Stimulated activated effector memory CD8-positive, alpha-beta T cell treated with anti-CD3 and anti-CD28 coated beads, Interleukin-12 subunit alpha, Interleukin-12 subunit beta, amount 100 ng/mL, for 72 hours (primary cell): ENCODE measurements around the gene ATP5MC3.

Source experiments
- ATAC-seq: fragments of 150-1000 bp; cut with Tn5 transposase; 2 replicates; pipeline ENCODE4 v1.10.0; 2021
- DNase-seq, 2 donors: peaks; one replicate each; pipeline ENCODE4 v3.0.0; 2021 to 2022; ENCODE audit warnings: low spot score in 2 of 2
- H3K27ac Mint-ChIP-seq: one replicate; pipeline ENCODE4 v1.8.0; 2022; ENCODE audit warnings: mild to moderate bottlenecking, mixed read lengths
- H3K36me3 Mint-ChIP-seq: one replicate; pipeline ENCODE4 v1.8.0; 2022; ENCODE audit warnings: mild to moderate bottlenecking, mixed read lengths
- H3K4me1 Mint-ChIP-seq: one replicate; pipeline ENCODE4 v1.8.0; 2022; ENCODE audit warnings: mixed read lengths
- H3K4me3 Mint-ChIP-seq: one replicate; pipeline ENCODE4 v1.8.0; 2022; ENCODE audit warnings: mild to moderate bottlenecking, mixed read lengths
- H3K9me3 Mint-ChIP-seq: one replicate; pipeline ENCODE4 v1.8.0; 2022; ENCODE audit warnings: mixed read lengths

Gene ATP5MC3

DNA sequence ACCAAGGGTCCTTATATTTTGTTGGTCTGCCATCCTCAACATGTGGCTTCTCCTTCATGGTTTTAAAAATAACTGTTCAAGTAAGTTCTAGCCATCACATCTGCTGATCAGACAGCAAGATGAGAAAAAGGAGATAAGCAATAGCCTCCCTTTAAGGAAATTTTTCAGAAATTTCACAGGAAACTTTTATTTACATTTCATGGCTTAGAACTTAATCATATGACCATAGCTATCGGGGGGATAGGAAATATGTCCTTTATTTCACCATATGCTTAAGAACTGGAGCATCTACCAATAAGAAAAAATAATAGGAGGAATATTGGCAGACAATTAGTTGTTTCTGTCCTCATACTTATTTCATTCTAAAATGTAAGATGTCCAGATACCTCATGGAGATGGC, 29.7 kb downstream of the ATP5MC3 start:
- Mint-ChIP-seq H3K27ac (no peak overlapping the region), H3K4me1 (peaks cover 59% of the 10 kb centered on the region), H3K36me3 (peaks cover 46% of the 10 kb centered on the region), H3K4me3 (no peak overlapping the region), H3K9me3 (no peaks in the 10 kb centered on the region)
- no peak for DNase-seq
- ATAC-seq = no peak

DNA sequence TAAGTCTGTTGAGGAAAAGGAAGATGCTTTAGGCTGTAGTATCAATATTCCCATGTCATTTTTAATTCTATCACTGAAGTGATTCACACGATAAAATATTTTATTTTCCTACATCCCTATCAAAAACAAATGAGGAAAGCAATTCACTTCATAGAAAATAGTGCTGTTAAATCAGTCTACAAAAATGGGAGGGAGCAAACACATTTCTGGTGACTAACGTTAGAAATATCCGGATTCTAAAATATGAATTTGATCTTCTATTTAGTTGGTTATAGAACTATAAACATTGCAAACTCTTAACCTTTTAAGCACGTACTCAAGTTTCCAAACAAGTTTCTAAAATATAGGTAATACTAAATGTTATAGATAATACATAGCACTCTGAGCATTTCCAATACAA, 34.3 kb downstream of the ATP5MC3 start:
- H3K9me3 Mint-ChIP-seq = no peaks in the 10 kb centered on the region
- peaks cover 50% of the 10 kb centered on the region for H3K4me1 Mint-ChIP-seq
- H3K27ac Mint-ChIP-seq = no peak overlapping the region
- ATAC-seq (no peak), DNase-seq (no peak)
- no peak overlapping the region for H3K4me3 Mint-ChIP-seq
- peaks cover 61% of the 10 kb centered on the region for H3K36me3 Mint-ChIP-seq

DNA sequence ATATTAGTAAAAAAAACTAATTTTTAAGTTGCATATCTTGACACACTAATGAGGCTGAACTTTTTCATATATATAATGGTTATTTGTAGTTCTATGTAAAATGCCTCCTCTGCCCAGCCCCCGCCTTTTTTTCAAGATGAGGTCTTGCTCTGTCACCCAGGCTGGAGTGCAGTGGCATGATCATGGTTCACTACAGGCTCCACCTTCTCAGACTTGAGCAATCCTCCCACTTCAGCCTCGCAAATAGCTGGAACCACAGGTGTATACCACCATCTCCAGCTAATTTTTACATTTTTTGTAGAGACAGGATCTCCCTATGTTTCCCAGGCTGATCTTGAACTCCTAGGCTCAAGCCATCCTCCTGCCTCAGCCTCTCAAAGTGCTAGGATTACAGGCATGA, 37.8 kb downstream of the ATP5MC3 start:
- DNase-seq (no peak), ATAC-seq (no peak)
- H3K9me3 Mint-ChIP-seq = no peaks in the 10 kb centered on the region
- H3K4me1 Mint-ChIP-seq = peaks cover 29% of the 10 kb centered on the region
- no peak overlapping the region for H3K27ac Mint-ChIP-seq
- H3K4me3 Mint-ChIP-seq = no peak overlapping the region
- H3K36me3 Mint-ChIP-seq = peaks cover 64% of the 10 kb centered on the region

DNA sequence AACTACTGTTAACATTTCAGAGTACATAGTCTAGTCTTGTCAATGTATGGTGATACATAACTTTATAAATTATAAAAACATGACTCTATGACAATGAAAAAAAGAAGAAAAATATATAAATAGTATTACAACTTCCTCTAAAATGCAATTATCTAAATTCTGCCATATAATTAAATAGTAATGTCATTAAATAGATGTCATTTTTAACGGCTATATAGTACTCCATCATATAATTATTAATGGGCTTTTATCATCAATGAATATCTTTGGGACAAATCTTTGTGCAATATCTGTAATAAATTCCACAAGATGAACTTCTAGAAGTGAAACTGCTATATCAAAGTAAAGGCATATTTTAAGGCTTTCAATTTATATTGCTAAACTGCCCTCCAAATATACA, 38.3 kb downstream of the ATP5MC3 start:
- Mint-ChIP-seq H3K27ac (no peak overlapping the region), H3K36me3 (peaks cover 59% of the 10 kb centered on the region), H3K4me3 (no peak overlapping the region), H3K9me3 (no peaks in the 10 kb centered on the region), H3K4me1 (peaks cover 29% of the 10 kb centered on the region)
- DNase-seq (no peak), ATAC-seq (no peak)

DNA sequence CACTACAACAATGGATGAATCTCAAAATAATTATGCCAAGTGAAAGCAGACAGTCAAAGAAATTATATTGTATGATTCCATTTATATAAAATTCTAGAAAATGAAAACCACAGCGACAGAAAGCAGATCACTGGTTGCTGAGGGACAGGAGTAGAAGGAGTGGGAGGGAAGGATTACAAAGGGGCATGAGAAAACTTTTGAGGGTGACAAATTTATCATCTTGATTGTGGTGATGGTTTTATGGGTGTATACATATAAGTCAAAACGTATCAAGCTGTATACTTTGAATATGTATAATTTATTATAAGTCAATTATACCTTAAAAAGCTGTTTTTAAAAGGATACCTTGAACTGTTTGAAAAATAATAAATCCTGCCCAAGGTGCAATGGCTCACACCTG, 41.2 kb downstream of the ATP5MC3 start:
- DNase-seq = no peak
- H3K4me1 Mint-ChIP-seq = peaks cover 38% of the 10 kb centered on the region
- H3K36me3 Mint-ChIP-seq = peaks cover 55% of the 10 kb centered on the region
- no peak overlapping the region for H3K4me3 Mint-ChIP-seq
- ATAC-seq = peak; percentile 78
- H3K27ac Mint-ChIP-seq = no peak overlapping the region
- H3K9me3 Mint-ChIP-seq = no peaks in the 10 kb centered on the region

DNA sequence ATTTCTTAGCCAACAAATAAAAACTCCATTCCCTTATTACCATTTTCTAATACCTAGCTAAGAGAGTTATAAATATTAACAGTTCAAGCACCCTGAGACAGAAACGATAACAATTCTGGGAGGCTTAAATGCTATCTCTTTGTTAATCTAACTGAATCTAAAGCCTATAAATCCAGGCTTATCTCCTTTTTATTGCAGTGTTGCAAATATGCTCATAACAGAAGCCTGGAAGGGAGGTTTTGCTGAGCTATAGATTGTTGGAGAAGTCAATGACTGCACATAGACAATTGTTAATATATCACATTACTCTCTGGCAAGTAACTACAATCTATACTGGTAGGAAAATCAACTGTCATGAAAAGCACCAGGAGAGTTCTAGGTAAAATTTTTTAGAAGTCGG, 43.7 kb downstream of the ATP5MC3 start:
- Mint-ChIP-seq H3K9me3 (no peaks in the 10 kb centered on the region), H3K36me3 (peaks cover 74% of the 10 kb centered on the region), H3K4me1 (peaks cover 33% of the 10 kb centered on the region), H3K4me3 (no peak overlapping the region), H3K27ac (no peak overlapping the region)
- ATAC-seq (no peak), DNase-seq (no peak)

DNA sequence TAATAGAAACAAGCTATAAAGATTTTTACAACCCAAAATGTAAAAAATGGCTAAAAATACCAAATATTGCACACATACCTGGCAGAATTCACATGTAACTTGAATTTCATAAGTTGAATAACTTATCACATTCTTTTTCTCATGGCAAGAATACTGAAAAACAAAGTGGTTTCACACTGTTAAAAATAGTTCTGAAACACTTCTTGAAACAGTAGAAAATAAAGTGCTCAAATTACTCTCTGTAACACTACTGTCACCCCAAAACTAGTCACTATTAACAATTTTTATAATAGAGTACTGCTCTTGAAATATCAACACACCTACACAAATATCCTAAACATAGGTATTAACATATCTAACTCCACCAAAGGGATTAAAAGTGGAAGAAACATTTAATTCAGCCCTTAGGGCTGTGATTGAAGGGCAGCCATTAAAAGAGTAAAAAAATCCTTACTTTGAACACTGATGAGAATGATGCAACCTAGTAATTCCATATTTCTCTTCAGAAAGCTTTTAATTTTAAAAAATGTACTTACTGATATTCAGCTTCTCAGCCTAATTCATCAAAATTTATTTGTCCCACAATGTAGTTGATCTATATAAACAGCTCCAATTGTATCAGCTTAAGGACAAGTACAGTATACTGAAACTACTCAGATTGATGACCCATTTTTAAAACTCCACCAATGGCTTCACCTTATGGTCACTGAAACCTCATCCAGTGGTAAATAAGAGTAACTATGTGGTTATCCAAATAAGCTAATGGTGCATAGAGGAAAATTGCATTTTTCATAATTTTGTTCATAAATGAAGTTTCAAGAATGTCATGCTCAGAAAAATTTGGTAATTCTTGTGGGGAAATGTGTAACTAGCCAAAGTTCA, 44.9 kb downstream of the ATP5MC3 start:
- ATAC-seq (no peak), DNase-seq (no peak)
- Mint-ChIP-seq H3K9me3 (no peaks in the 10 kb centered on the region), H3K27ac (peak overlapping the region; percentile 5), H3K4me3 (no peak overlapping the region), H3K4me1 (peaks cover 27% of the 10 kb centered on the region), H3K36me3 (peaks cover 70% of the 10 kb centered on the region)

DNA sequence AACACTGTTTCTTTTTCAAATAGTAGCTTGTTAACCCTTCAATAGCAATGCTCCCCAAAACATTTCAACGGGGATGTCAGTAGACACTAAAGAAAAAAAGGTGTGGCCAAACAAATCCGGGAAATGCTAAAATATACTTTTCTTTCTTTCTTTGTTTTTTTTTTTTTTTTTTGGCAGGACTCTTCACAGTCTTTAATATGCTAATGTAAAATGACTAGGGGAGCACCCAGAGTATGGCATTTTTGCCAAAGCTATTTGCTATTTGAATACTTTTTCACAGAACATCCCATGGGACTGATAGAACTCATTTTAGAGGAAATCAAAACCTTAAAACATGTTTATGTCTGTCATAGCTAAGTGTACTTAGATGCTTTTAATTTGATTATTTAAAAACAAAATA, 45.6 kb downstream of the ATP5MC3 start:
- no peak overlapping the region for H3K4me3 Mint-ChIP-seq
- ATAC-seq (no peak), DNase-seq (no peak)
- H3K4me1 Mint-ChIP-seq = peaks cover 27% of the 10 kb centered on the region
- H3K27ac Mint-ChIP-seq = no peak overlapping the region
- H3K36me3 Mint-ChIP-seq = peaks cover 67% of the 10 kb centered on the region
- H3K9me3 Mint-ChIP-seq = no peaks in the 10 kb centered on the region

DNA sequence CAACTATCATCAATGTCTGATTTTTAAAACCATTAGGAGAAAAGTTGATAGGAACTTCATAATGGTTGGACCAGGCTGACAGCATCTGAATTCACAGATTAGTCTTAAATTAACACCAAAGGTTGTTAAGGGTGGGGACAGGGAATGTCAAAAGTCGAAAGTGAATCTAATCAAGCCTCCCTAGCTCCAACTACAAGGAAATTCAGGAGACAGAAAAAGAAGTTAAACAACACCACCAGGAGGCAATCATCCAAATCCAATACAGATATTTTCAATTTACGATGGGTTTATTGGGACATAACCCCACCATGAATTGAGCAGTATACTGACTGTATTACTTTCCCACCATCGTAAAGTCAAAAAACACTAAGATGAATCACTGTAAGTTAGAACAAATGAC, 46.3 kb downstream of the ATP5MC3 start:
- DNase-seq = no peak
- Mint-ChIP-seq H3K4me3 (no peak overlapping the region), H3K4me1 (peaks cover 27% of the 10 kb centered on the region), H3K36me3 (peaks cover 67% of the 10 kb centered on the region), H3K9me3 (no peaks in the 10 kb centered on the region), H3K27ac (no peak overlapping the region)
- ATAC-seq = no peak

DNA sequence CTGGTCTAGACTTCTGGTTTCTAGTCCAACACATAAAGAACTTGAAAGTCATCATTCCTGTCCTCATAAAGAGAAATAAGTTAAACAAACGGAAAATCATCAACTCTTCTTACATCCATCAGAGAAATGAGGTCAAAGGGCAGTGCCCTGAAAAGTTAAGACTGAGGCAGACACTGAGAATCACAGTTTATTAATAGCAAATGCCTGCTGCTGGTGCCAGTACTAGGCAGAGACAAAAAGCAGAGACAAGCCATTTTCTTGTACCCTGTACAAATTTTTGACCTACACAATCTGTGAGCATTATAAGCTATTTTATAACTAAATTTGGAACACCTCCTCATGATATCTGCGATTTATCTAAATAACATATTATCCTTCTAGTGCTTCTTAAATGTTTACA, 50.3 kb downstream of the ATP5MC3 start:
- H3K9me3 Mint-ChIP-seq = no peaks in the 10 kb centered on the region
- ATAC-seq = no peak
- DNase-seq = no peak
- H3K4me1 Mint-ChIP-seq = peaks cover 6% of the 10 kb centered on the region
- H3K27ac Mint-ChIP-seq = no peak overlapping the region
- H3K4me3 Mint-ChIP-seq = no peak overlapping the region
- peaks cover 90% of the 10 kb centered on the region for H3K36me3 Mint-ChIP-seq

DNA sequence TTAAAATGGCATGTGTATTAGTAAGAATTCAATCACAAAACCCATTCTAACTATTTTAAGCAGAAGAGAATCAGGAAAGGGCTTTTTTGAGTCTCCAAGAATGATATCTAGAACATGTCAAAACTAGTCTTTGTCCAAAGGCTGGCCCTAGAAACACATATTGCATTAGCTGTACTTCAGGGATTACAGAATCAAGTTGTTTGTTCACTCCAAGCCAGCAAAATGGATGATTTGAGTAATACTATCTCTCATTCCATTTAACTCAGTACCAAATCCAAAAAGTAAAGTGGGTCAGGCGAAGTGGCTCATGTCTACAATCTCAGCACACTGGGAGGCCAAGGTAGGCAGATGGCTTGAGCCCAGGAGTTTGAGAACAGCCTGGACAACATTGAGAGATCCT, 54.8 kb downstream of the ATP5MC3 start:
- DNase-seq (no peak), ATAC-seq (no peak)
- peaks cover 69% of the 10 kb centered on the region for H3K36me3 Mint-ChIP-seq
- H3K4me1 Mint-ChIP-seq = peaks cover 8% of the 10 kb centered on the region
- no peak overlapping the region for H3K27ac Mint-ChIP-seq
- H3K9me3 Mint-ChIP-seq = no peaks in the 10 kb centered on the region
- H3K4me3 Mint-ChIP-seq = no peak overlapping the region
